Anterior cingulate cortex (tissue), 58 donors: ENCODE data around the gene POLR2A.
A peak's percentile ranks its signal among the peaks of the same experiment; 100 is the strongest.

Experiments used
- DNase-seq, 58 donors: peaks; one replicate each; lab custom pipeline; 2025; lab: John Stamatoyannopoulos, UW

The POLR2A gene

GRCh38 chr17:7484067-7484918 lies at the start of gene POLR2A:
Gene POLR2A, plus strand, starts transcription at chr17:7484366.
- peak; percentile 90 to 100 (median 98) for DNase-seq

- peak in 1 of 58 donors; percentile 31 for DNase-seq
These were observed 48.2 kb upstream of the POLR2A start for GRCh38 chr17:7435676-7436555.

GRCh38 chr17:7436556-7437368 lies 47.4 kb upstream of the POLR2A start:
- peak in 48 of 58 donors; percentile 25 to 76 (median 55) for DNase-seq

- no peak for DNase-seq
These were observed 46.8 kb upstream of the POLR2A start for GRCh38 chr17:7437369-7437863.

- DNase-seq: peak in 45 of 58 donors; percentile 18 to 68 (median 43)
These were observed 46.1 kb upstream of the POLR2A start for GRCh38 chr17:7437950-7438614.

- DNase-seq: no peak
These were observed 45.3 kb upstream of the POLR2A start for GRCh38 chr17:7438656-7439460.

- no peak for DNase-seq
These were observed 44.6 kb upstream of the POLR2A start, which contains the start of gene FGF11 for GRCh38 chr17:7439462-7440112. Gene FGF11, plus strand, starts transcription at chr17:7439512. Its CDS starts 109 bp downstream, at chr17:7439621.

GRCh38 chr17:7440113-7440833 lies 43.9 kb upstream of the POLR2A start:
- peak in 14 of 58 donors; percentile 7 to 55 (median 24) for DNase-seq

GRCh38 chr17:7440834-7441195 lies 43.4 kb upstream of the POLR2A start:
- peak in 18 of 58 donors; percentile 5 to 54 (median 24) for DNase-seq

GRCh38 chr17:7441266-7441665 lies 42.9 kb upstream of the POLR2A start:
- DNase-seq: no peak

- no peak for DNase-seq
These were observed 42.0 kb upstream of the POLR2A start for GRCh38 chr17:7442142-7442541.

GRCh38 chr17:7443499-7444485 lies 40.4 kb upstream of the POLR2A start:
- DNase-seq: no peak

- DNase-seq: peak in 49 of 58 donors; percentile 11 to 84 (median 56)
These were observed 39.2 kb upstream of the POLR2A start, which contains the start of gene CHRNB1 for GRCh38 chr17:7444682-7445618. Gene CHRNB1, plus strand, starts transcription at chr17:7445061. Its CDS starts 67 bp downstream, at chr17:7445128.

GRCh38 chr17:7445619-7445968 lies 38.6 kb upstream of the POLR2A start:
- no peak for DNase-seq

GRCh38 chr17:7448461-7448860 lies 35.7 kb upstream of the POLR2A start:
- no peak for DNase-seq
